GM12878 (cell line): Measurements from ENCODE around the gene TATDN2. TPM values are rescaled to one million over a fixed set of nuclear protein-coding genes. Genes with fewer than 3 reads are reported as not detected.

ENCODE experiments used
- BACH1 ChIP-seq: fragments of 450-650 bp; IDR thresholded peaks from 2 replicates; pipeline ENCODE4 v1.6.1; 2017; ENCODE audit warnings: mild to moderate bottlenecking, borderline replicate concordance
- DPF2 ChIP-seq: fragments of 450-650 bp; IDR thresholded peaks from 2 replicates; pipeline ENCODE4 v1.6.1; 2017; ENCODE audit warnings: mild to moderate bottlenecking
- EGR1 ChIP-seq, 2 experiments: IDR thresholded peaks; 1 replicate in 1 of 2; 2 replicates in 1 of 2; pipeline ENCODE4 v1.6.1; 2011 to 2012; ENCODE audit warnings: low read depth in 2 of 2, low read length in 2 of 2, borderline replicate concordance in 1 of 2, mild to moderate bottlenecking in 1 of 2, moderate library complexity in 1 of 2
- ELK1 ChIP-seq: IDR thresholded peaks from 2 replicates; pipeline ENCODE4 v1.6.1; 2012; ENCODE audit warnings: low read depth, low read length, improper control_type of control experiment
- JUND ChIP-seq: IDR thresholded peaks from 2 replicates; pipeline ENCODE4 v1.6.1; 2012; ENCODE audit warnings: low read depth, mild to moderate bottlenecking, low read length, improper control_type of control experiment, moderate library complexity
- MXI1 ChIP-seq: fragments of 150-350 bp; IDR thresholded peaks from 2 replicates; pipeline ENCODE4 v1.6.1; 2011; ENCODE audit warnings: low read depth, mild to moderate bottlenecking, inconsistent platforms, low read length, improper control_type of control experiment
- MYB ChIP-seq: fragments of 150-350 bp; IDR thresholded peaks from 2 replicates; pipeline ENCODE4 v1.6.1; 2014; ENCODE audit warnings: mild to moderate bottlenecking, low read depth, low read length, borderline replicate concordance
- PKNOX1 ChIP-seq: fragments of 450-650 bp; IDR thresholded peaks from 2 replicates; pipeline ENCODE4 v1.6.1; 2016; ENCODE audit warnings: mild to moderate bottlenecking
- POLR2AphosphoS2 ChIP-seq: IDR thresholded peaks from 2 replicates; pipeline ENCODE4 v1.6.1; 2011; ENCODE audit warnings: low read depth, mild to moderate bottlenecking, low read length, improper control_type of control experiment, moderate library complexity
- POLR2AphosphoS5 ChIP-seq: IDR thresholded peaks from 2 replicates; pipeline ENCODE4 v1.6.1; 2011; ENCODE audit warnings: mild to moderate bottlenecking, low read length, inconsistent platforms
- RAD21 ChIP-seq: IDR thresholded peaks from 2 replicates; pipeline ENCODE4 v1.6.1; 2011; ENCODE audit warnings: mild to moderate bottlenecking, low read depth, low read length, moderate library complexity; ENCODE audit not compliant: insufficient read depth
- RBBP5 ChIP-seq: fragments of 200-600 bp; sonication (generic); conservative IDR thresholded peaks from 2 replicates; pipeline ENCODE4 v1.6.1; 2016
- SMC3 ChIP-seq: IDR thresholded peaks from 2 replicates; pipeline ENCODE4 v1.6.1; 2011; ENCODE audit warnings: low read length, improper control_type of control experiment, borderline replicate concordance
- SPI1 ChIP-seq: IDR thresholded peaks from 2 replicates; pipeline ENCODE4 v1.6.1; 2011; ENCODE audit warnings: low read depth, mild to moderate bottlenecking, low read length, moderate library complexity, borderline replicate concordance; ENCODE audit not compliant: insufficient read depth
- WRNIP1 ChIP-seq: IDR thresholded peaks from 2 replicates; pipeline ENCODE4 v1.6.1; 2011; ENCODE audit warnings: low read depth, low read length, improper control_type of control experiment, borderline replicate concordance
- ZBTB40 ChIP-seq: fragments of 450-650 bp; IDR thresholded peaks from 2 replicates; pipeline ENCODE4 v1.6.1; 2016; ENCODE audit warnings: mild to moderate bottlenecking, moderate library complexity, borderline replicate concordance
- ZNF24 ChIP-seq: fragments of 450-650 bp; IDR thresholded peaks from 2 replicates; pipeline ENCODE4 v1.6.1; 2017; ENCODE audit warnings: antibody characterized with exemption, mild to moderate bottlenecking
- ZZZ3 ChIP-seq: IDR thresholded peaks from 2 replicates; pipeline ENCODE4 v1.6.1; 2011; ENCODE audit warnings: low read depth; ENCODE audit not compliant: control insufficient read depth, insufficient read length
- polyA plus RNA-seq, 11 experiments: library from polyadenylated mRNA; depleted of rRNA in 4 of 11; unstranded in 6 of 11; stranded (reverse) in 5 of 11; fragments of >200 nt; fragmentation: Nextera tagmentation in 4 of 11; fragmentation: Illumina TruSeq in 1 of 11; extraction: Ambion mirVana in 4 of 11; extraction: Trizol in 1 of 11; gene quantifications; 1 replicate in 1 of 11; 2 replicates in 10 of 11; pipeline versions ENCODE4 v1.2.1 to v1.2.3, GENCODE V29; 2011 to 2016; ENCODE audit warnings: inconsistent platforms in 2 of 11, missing spikeins in 2 of 11, low read depth in 1 of 11
- total RNA-seq, 4 experiments: library from RNA; depleted of rRNA in 3 of 4; stranded (reverse); fragments of >200 nt in 3 of 4; fragmentation: Illumina TruSeq in 1 of 4; extraction: Trizol in 1 of 4; gene quantifications; 2 replicates each; pipeline versions ENCODE4 v1.2.1 to v1.2.3, GENCODE V29; 2013 to 2021
- TF ChIP-seq, protein P1 (sequence below): fragments of 450-650 bp; formaldehyde crosslinking; IDR thresholded peaks from 2 replicates; pipeline ENCODE4 v1.5.0; 2022; ENCODE audit warnings: mild to moderate bottlenecking, missing genetic modification characterization

Gene TATDN2
- total and polyA plus RNA-seq, 10 of the 15 experiments (the other 5 are each of a cell fraction or from before 2014, with no cell fraction given) = 4.2 to 36.5 (median 15.8) TPM

GRCh38 chr3:10224794-10225665 lies 23.2 kb upstream of the TATDN2 start (continued):
- no peak for TF ChIP-seq JUND
- no peak for TF ChIP-seq ELK1
- TF ChIP-seq ZBTB40 = no peak
- peak; percentile 58 for TF ChIP-seq PKNOX1
- no peak for TF ChIP-seq BACH1
- no peak for TF ChIP-seq DPF2
- TF ChIP-seq POLR2AphosphoS2 = no peak
- no peak for TF ChIP-seq WRNIP1
- TF ChIP-seq POLR2AphosphoS5 = no peak
- TF ChIP-seq ZNF24 = no peak
- no peak for TF ChIP-seq MXI1
- TF ChIP-seq MYB = no peak
- TF ChIP-seq RAD21 = peak; percentile 96
- TF ChIP-seq, protein P1, sequence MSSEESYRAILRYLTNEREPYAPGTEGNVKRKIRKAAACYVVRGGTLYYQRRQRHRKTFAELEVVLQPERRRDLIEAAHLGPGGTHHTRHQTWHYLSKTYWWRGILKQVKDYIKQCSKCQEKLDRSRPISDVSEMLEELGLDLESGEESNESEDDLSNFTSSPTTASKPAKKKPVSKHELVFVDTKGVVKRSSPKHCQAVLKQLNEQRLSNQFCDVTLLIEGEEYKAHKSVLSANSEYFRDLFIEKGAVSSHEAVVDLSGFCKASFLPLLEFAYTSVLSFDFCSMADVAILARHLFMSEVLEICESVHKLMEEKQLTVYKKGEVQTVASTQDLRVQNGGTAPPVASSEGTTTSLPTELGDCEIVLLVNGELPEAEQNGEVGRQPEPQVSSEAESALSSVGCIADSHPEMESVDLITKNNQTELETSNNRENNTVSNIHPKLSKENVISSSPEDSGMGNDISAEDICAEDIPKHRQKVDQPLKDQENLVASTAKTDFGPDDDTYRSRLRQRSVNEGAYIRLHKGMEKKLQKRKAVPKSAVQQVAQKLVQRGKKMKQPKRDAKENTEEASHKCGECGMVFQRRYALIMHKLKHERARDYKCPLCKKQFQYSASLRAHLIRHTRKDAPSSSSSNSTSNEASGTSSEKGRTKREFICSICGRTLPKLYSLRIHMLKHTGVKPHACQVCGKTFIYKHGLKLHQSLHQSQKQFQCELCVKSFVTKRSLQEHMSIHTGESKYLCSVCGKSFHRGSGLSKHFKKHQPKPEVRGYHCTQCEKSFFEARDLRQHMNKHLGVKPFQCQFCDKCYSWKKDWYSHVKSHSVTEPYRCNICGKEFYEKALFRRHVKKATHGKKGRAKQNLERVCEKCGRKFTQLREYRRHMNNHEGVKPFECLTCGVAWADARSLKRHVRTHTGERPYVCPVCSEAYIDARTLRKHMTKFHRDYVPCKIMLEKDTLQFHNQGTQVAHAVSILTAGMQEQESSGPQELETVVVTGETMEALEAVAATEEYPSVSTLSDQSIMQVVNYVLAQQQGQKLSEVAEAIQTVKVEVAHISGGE = no peak
- TF ChIP-seq RBBP5 = no peak
- no peak for TF ChIP-seq EGR1 (IDR thresholded peaks at IDR 0.05; ENCODE audit: borderline replicate concordance in 1 of 2, low read depth in 2 of 2, low read length in 2 of 2)
- peak; percentile 93 for TF ChIP-seq SMC3
- no peak for TF ChIP-seq ZZZ3
- no peak for TF ChIP-seq SPI1
